NCI-H2171 treated with DMSO at 0.1 percent for 48 hours (cell line): ENCODE data around the gene HSPA1A.
"Not testable (repeated sequence)": the region's sequence is repeated elsewhere in the genome, so short reads cannot be mapped to it uniquely, and the experiment has no call there.

Source experiments
- DNase-seq: peaks from one replicate; lab custom pipeline; 2025; lab: John Stamatoyannopoulos, UW

HSPA1A gene

DNA sequence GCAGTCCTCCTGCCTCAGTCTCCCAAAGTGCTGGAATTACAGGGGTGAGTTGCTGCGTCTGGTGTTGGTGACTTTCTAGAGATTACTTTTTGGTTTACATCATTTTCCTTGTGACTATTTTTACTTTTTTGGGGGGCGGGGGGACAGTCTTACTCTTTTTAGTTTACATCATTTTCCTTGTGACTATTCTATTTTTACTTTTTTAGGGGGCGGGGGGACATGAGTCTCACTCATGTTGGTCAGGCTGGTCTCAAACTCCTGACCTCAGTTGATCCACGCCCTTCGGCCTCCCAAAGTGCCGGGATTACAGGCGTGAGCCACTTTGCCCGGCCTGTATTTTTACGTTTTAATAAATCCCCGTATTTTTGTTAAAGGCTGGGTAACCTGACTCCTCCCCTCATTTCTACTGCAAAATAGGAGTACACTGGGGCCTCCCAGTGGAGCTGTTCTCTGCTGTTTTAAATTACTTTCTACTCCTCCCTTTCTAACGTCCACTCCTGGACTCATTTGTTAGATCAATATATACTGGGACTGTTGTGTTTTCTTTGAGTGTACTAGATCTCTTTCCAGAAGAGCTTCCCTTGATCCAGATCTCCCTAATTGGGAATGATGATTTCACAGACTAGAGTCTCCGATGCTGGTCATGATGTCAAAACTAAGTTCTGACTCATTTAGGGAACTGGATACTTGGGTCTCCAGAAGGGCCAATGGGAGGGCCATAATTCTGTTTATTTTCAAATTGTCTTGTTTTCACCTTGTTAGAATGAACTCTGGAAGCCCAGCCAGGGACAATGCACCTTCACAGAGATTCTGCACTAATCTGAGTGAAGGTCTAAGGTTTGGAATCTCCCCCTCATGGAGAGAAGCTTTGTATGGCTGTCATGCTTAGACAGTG lies 21.4 kb downstream of the HSPA1A start:
- no peak for DNase-seq

DNA sequence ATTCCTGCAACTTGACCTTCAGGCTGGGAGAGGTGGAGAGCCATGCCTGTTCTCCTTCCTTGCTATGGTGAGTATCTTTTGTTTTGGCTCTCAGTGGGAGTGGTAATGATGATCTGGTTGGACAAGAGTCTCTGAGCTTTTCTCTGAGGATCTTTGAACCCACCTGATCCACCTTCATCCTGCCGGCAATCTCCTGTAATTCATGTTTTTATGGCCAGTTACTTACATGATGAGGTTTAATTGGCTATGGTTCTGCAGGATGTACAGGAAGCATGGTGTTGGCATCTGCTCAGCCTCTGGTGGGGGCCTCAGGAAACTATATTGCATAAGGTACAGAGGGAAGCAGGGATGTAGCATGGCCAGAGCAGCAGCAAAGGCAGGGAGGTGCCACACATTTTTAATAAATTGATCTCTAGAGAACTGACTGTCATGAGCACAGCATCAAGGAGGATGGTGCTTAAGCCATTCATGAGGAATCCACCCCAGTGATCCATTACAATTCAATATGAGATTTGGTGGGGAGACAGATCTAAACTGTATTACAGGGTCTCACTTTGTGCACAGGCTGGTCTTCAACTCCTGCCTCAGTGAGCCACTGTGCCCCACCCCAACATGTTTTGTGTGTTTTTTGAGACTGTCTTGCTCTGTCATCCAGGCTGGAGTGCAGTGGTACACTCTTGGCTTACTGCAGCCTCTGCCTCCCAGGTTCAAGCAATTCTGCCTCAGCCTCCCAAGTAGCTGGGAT lies 22.2 kb downstream of the HSPA1A start:
- DNase-seq, result no peak

DNA sequence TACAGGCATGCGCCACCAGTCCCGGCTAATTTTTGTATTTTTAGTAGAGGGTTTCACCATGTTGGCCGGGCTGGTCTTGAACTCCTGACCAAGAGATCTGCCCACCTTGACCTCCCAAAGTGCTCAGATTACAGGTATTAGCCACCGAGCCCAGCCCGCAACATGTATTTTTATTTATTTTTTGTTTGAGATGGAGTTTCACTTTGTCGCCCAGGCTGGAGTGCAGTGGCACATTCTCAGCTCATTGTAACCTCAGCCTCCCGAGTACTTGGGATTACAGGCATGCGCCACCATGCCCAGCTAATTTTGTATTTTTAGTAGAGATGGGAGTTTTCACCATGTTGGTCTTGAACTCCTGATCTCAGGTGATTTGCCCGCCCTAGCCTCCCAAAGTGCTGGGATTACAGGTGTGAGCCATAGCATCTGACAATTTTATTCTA lies 22.8 kb downstream of the HSPA1A start:
- not testable (repeated sequence) for DNase-seq

DNA sequence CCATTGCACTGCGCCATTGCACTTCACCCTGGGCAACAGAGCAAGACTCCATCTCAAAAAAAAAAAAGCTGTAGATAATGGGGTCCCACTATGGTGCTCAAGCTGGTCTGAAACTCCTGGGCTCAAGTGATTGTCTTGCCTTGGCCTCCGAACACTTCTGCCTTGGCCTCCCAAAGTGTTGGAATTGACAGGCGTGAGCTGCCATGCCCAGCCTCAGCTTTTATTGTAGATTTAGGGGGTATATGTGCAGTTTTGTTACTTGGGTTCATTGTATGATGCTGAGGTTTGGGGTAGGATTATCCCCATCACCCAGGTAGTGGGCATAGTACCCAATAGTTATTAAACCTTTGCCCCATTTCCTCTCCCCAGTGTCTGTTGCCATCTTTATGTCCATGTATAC lies 23.6 kb downstream of the HSPA1A start:
- DNase-seq, result no peak

DNA sequence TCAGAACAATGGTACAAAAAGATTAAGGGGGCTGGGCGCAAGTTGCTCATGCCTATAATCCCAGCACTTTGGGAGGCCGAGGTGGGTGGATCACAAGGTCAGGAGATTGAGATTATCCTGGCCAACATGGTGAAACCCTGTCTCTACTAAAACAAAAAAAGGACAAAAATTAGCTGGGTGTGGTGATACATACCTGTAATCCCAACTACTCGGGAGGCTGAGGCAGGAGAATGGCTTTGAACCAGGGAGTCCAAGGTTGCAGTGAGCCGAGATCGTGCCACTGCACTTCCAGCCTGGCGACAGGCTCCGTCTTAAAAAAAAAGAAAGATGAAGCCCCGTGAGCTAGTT lies 24.4 kb downstream of the HSPA1A start:
- DNase-seq, result not testable (repeated sequence)

DNA sequence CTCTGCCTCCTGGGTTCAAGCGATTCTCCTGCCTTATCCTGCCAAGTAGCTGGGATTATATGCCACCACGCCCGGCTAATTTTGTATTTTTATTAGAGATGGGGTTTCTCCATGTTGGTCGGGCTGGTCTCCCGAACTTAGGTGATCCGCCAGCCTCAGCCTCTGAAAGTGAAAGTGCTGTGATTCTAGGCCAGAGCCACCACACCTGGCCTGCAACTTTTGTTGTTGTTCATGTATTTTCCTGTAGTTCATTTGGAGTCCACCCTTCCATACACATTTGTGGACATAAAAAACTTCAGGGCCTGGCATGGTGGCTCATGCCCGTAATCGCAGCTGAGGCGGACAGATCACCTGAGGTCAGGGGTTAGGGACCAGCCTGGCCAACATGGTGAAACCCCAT lies 26.7 kb downstream of the HSPA1A start:
- DNase-seq, result no peak

DNA sequence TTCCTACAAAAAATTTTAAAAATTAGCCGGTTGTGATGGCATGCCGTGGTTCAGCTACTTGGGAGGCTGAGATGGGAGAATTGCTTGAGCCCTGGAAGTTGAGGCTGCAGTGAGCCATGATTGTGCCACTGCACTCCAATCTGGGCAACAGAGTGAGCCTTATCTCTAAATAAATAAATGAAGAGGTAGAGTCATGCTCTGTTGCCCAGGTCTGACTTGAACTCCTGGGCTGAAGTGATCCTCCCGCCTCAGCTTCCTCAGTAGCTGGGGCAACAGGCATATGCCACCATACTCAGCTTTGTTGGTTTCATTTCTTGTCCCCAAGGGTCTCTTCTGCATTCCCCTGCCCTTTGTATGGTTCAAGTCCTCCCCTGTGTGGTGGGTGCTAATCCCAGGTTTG lies 29.2 kb downstream of the HSPA1A start:
- no peak for DNase-seq

DNA sequence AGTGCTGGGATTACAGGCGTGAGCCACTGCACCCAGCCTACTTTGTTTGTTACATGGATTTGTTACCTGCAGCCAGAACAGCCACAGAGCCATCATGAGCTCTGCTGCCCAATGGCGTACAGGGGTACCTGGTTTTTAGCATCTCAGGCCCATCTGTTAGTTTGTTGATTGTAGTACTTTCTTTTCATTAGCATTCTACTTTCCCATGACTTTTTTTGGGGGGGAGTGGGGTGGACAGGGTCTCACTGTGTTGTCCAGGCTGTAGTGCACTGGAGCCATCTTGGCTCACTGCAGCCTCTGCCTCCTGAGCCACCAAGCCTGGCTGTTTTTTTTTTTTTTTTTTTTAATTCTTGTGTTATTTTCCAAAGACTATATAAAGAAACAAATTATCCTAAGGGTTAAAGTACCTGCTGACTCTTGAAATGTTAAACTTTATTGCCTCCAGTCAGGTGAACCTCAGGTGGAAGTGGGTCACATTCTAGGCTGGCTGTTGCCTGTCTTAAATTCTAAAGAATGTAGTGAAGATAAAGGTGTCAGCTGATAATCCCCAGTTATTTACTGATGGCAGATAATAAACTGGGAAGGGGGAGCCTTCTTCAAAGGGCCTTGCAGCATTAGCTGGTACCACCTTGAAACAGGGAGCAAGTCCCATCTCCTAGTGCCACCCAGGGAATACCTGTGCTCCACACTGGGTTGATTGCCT lies 32.1 kb downstream of the HSPA1A start:
- no peak for DNase-seq

DNA sequence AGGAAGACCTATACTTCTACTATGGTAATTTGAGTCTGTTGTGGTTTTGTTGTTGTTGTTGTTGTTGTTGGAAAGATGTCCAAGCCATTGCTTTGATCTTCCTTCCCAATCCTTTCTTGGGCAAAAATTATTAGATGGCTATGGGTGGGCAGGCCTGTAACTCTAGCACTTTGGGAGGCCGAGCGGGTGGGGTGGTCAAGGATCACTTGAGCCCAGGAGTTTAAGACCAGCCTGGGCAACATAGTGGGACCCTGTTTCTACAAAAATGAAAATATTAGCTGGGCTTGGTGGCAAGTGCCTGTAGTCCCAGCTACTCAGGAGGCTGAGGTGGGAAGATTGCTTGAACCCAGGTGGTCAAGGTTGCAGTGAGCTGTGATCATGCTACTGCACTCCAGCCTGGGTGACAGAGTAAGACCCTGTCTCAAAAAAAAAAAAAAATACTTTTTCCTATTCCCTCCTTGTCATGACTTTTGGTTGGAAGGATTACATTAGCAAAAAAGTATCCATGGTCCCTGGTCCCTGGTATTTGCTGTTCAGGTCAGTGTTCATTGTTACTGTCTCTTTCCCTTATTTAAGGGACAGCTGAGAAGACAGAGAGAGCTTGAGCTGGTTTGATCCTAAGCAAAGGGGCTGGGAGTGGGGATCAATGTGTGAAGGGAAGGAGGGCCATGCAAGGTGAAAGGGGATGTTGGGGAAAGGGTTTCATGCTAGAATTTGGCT lies 35.6 kb downstream of the HSPA1A start:
- no peak for DNase-seq

DNA sequence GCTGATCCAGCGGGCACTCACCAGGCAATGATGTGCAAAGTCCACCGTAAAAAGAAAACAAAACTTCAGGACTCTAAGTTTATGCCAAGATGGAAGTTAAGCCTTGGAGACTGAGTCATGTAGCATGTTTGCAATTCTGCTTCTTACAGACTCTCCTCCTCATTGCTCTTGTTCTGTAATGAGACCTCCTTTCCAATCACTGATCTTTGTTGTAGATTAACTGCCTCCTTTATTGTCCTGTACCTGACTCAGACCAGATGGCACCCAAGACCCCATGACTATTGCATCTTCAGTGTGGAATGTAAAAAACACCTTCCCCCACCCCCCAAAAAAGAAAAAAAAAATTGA lies 36.1 kb downstream of the HSPA1A start:
- DNase-seq, result no peak

DNA sequence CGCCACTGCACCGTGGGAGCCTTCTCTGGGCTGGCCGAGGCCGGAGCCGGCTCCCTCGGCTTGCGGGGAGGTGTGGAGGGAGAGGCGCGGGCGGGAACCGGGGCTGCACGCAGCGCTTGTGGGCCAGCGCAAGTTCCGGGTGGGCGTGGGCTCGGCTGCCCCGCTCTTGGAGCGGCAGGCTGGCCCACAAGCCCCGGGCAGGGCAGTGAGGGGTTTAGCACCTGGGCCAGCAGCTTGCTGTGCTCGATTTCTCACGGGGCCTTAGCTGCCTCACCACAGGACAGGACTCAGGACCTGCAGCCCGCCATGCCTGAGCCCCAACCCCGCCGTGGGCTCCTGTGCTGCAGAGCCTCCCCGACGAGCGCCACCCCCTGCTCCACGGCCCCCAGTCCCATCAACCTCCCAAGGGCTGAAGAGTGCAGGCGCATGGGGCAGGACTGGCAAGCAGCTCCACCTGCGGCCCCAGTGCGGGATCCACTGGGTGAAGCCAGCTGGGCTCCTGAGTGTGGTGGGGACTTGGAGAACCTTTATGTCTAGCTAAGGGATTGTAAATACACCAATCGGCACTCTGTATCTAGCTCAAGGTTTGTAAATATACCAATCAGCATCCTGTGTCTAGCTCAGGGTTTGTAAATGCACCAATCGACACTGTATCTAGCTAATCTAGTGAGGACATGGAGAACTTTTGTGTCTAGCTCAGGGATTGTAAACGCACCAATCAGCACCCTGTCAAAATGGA lies 36.8 kb downstream of the HSPA1A start:
- not testable (repeated sequence) for DNase-seq

DNA sequence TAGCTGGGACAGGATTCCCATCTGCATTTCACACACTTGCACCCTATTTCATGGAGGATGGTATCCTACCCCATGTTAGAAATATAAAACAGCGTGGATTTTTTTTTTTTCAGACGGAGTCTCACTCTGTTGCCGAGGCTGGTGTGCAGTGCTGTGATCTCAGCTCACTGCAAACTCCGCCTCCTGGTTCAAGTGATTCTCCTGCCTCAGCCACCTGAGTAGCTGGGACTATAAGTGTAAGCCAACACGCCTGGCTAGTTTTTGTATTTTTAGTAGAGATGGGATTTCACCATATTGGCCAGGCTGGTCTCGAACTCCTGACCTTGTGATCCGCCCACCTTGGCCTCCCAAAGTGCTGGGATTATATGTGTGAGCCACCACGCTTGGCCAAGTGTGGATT lies 42.4 kb downstream of the HSPA1A start:
- DNase-seq, result not testable (repeated sequence)

DNA sequence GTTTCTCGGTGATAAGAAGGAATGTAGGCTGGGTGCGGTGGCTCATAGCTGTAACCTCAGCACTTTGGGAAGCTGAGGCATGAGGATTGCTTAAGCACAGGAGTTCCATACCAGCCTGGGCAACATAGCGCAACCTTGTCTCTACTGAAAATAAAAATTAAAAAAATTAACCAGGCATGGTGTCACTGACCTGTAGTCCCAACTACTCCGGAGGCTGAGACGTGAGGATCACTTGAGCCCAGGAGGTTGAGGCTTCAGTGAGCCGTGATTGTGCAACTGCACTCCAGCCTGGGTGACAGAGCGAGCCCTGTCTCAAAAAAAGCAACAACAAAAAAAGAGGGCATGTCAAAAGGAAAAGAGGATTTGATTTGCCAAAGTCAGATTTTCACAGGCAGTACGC lies 43.4 kb downstream of the HSPA1A start:
- DNase-seq, result no peak

DNA sequence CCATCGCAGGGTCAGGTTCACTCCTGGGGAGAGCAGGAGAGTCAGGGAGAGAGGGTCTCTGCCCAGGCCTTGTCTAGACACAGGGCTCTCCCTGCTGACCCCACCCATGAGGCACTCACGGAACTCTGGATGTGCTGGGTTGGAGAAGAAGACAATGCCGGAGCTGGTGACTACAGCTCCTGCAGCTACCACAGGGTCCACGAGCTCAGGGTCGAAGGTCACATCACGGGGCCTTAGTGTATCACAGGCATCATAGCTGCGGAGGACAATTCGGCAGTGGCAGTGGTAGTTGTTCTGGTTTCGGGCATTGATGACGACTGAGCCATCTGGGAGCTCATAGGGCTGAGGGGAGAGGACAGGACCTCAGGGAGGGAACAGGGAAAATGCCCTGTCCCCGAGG lies 44.6 kb downstream of the HSPA1A start:
- no peak for DNase-seq

DNA sequence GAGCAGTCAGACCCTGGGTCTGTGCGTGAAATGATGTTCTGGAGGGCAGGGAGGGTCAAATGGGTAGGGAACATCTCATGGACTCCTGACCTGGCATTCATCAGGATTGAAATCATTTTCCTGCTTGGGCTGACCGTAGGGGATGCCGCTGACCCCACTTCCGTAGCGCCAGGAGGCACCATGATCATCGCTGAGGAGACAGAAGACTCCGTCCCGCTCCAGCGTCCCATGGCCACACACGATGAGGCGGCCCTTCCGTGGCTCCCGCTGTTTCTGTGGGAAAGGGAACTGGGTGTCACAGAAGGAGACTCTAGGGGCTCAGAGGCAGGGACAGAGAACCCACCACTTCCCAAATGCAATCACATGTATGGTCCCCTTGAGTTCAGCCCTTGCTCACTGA lies 45.0 kb downstream of the HSPA1A start:
- DNase-seq, result no peak

DNA sequence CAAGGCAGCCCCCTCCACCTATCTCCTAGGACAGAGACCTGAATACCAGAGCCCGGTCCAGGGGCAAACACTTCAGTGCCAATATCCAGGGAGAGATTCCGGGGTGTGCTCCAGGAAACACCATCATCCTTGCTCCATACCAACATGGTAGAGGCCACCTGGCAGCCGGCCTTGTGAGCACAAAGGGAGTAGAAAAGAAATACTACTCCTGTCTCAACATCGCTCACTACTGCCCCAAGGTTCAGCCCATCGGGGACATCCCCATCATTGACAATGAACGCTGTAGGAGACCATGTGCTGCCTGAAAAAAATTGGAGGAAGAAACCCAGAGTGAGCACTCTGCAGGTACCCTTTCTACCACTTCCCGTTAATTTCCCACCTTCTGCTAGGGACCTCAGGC lies 45.8 kb downstream of the HSPA1A start:
- no peak for DNase-seq

DNA sequence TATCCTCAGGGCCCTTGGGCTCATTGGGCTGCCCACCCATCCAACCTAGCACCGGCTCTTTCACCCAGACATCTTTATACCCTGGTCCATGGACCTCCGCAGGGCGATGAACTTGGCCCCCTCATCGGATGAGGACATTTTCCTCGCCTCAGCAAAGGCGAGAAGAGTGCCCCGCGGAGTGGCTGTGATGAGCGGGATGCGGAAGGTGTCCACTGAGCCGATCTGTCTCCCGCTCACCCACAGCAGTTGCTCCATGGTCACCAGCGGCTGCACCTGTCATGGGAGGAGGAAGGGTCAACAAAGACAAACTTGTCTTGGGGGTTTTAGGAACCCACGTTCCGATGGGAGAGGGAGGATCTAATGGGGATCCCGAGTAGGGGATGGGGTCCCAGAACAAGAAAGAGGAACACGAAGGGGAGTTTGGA lies 46.6 kb downstream of the HSPA1A start:
- no peak for DNase-seq

DNA sequence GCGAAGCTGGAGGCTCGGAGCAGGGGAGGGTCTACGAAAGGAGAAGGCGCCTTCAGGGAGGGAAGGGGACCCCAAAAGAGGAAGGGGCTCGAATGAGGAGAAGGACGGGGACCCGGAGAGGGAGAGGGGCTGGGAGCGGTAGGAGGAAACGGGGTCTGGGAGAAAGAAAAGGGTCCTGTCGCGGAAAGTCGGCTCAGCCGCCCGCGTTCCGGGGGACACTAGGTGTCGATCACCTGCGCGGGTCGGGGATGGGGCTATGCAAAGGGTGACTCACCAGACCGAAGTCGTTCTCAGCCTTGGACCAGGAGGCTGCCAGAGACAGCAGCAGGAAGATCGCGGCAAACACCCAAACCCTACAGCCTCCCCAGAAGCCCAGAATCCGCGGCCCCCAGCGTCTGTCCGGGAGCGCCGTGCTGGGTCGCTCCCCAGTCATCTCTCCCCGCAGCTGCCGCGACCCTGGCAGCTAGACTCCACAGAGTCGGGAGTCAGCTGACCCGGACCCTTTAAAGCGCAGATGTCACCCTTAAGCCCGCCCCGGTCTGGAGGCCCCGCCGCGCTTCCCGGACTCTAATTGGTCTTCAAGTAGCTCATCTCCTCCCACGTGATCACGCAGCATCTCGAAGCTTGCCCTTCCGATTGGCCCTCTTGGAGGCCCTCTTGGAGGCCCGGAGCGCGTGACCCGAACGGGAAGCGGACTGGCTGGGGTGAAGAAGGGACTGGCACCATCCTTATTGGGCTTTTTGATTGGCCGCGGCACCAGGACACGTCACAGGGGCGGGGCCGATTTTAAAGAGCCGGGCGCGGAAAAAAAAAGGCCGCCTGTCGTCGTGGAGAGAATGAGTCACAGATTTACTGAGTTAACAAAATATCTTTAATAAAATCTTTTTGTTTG lies 47.2 kb downstream of the HSPA1A start, which contains the start of gene NEU1:
NEU1 (minus strand) TSS at position 478 of the 892 bp plus-strand sequence; CDS start at position 433, 45 bp downstream.
- DNase-seq, result peak; percentile 100

DNA sequence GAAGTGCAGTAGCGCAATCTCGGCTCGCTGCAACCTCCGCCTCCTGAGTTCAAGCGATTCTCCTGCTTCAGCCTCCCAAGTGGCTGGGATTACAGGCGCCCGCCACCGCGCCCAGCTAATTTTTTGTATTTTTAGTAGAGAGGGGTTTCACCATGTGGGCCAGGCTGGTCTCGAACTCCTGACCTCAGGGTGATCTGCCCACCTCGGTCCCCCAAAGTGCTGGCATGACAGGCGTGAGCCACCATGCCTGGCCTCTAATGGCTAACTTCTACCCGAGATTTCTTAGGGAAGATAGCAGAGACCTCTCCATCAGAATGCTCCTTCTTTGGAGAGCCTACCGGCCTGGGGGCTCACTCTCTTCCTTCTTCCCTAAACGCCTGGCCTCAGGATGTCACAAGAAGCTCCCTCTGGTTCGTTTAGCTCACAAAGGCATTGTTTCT lies 48.8 kb downstream of the HSPA1A start:
- not testable (repeated sequence) for DNase-seq

DNA sequence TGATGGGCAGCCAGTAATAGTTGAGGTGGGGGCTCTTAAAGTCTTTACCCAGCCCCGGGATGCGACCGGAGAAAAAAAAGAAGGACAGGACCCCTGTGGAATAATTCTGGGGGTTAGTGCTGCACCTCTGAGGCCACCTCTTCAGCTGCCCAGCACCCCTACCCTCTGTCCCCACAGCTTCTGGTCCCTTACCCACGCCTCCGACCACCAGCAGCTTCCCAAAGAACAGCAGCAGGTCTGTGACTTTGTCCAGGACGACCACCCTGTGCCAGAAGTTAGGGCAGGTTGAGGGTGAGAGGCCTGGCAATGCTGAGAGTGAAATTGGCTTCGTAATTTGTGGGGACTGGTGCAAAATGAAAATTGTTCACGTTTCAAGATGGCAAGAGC lies 49.5 kb downstream of the HSPA1A start:
- no peak for DNase-seq
